Measurements from ENCODE around the gene ACOXL. TPM values are rescaled to one million over a fixed set of nuclear protein-coding genes. Genes with fewer than 3 reads are reported as not detected.

Gene ACOXL
- total RNA-seq, 2 donors from 2014 or later, result not detected

- DNase-seq (ENCODE audit: low spot score) (no peak), ATAC-seq (ENCODE audit: insufficient number of reproducible peaks, low FRiP score, low read depth) (no peak)
- no peak for TF ChIP-seq CTCF (IDR thresholded peaks at IDR 0.05)
- H3K4me1 ChIP-seq (ENCODE audit: control insufficient read depth in 1 of 2, low read depth in 2 of 2), result no peaks in the 10 kb centered on the region
- no peaks in the 10 kb centered on the region for H3K27me3 ChIP-seq (replicated peaks; ENCODE audit: insufficient read depth)
- H3K36me3 ChIP-seq, result no peaks in the 10 kb centered on the region
- no peaks in the 10 kb centered on the region for H3K9me3 ChIP-seq
- H3K27ac ChIP-seq, result no peak overlapping the region
- no peak overlapping the region for H3K4me3 ChIP-seq
These were observed 10.0 kb downstream of the ACOXL start for GRCh38 chr2:110742412-110742811.

GRCh38 chr2:110743600-110743999 lies 11.2 kb downstream of the ACOXL start:
- no peaks in the 10 kb centered on the region for H3K36me3 ChIP-seq
- no peaks in the 10 kb centered on the region for H3K9me3 ChIP-seq
- no peak for TF ChIP-seq CTCF (IDR thresholded peaks at IDR 0.05)
- no peaks in the 10 kb centered on the region for H3K4me1 ChIP-seq (ENCODE audit: control insufficient read depth in 1 of 2, low read depth in 2 of 2)
- H3K27me3 ChIP-seq (replicated peaks; ENCODE audit: insufficient read depth), result no peaks in the 10 kb centered on the region
- ATAC-seq (ENCODE audit: insufficient number of reproducible peaks, low FRiP score, low read depth), result no peak
- DNase-seq (ENCODE audit: low spot score), result no peak
- H3K27ac ChIP-seq, result no peak overlapping the region
- H3K4me3 ChIP-seq, result no peak overlapping the region

DNA sequence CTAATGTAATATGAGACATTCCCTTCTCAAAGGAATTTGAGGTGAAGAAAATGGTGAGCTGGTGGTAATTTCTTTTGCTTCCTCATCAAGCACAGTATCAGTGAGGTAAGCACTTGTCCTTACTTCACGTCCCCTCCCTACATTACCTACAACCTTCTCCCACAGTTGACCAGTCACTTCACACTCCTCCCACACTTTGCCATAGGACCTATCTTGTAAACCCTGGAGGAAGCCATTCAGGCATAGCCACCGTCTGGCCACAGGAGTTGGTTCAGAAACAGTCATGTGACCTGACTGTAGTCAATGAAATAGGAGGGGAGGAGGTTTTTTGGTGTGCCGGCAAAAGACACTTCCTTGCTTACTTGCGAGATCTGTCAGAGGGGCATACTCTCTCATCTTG lies 12.1 kb downstream of the ACOXL start:
- H3K4me3 ChIP-seq, result no peak overlapping the region
- no peaks in the 10 kb centered on the region for H3K9me3 ChIP-seq
- H3K4me1 ChIP-seq (ENCODE audit: control insufficient read depth in 1 of 2, low read depth in 2 of 2), result no peaks in the 10 kb centered on the region
- H3K36me3 ChIP-seq, result no peaks in the 10 kb centered on the region
- DNase-seq (ENCODE audit: low spot score) (no peak), ATAC-seq (ENCODE audit: insufficient number of reproducible peaks, low FRiP score, low read depth) (no peak)
- no peak for TF ChIP-seq CTCF (IDR thresholded peaks at IDR 0.05)
- no peaks in the 10 kb centered on the region for H3K27me3 ChIP-seq (replicated peaks; ENCODE audit: insufficient read depth)
- H3K27ac ChIP-seq, result no peak overlapping the region

- no peaks in the 10 kb centered on the region for H3K9me3 ChIP-seq
- no peaks in the 10 kb centered on the region for H3K27me3 ChIP-seq (replicated peaks; ENCODE audit: insufficient read depth)
- ATAC-seq (ENCODE audit: insufficient number of reproducible peaks, low FRiP score, low read depth) (no peak), DNase-seq (ENCODE audit: low spot score) (no peak)
- TF ChIP-seq CTCF (IDR thresholded peaks at IDR 0.05), result no peak
- no peaks in the 10 kb centered on the region for H3K36me3 ChIP-seq
- no peak overlapping the region for H3K4me3 ChIP-seq
- no peaks in the 10 kb centered on the region for H3K4me1 ChIP-seq (ENCODE audit: control insufficient read depth in 1 of 2, low read depth in 2 of 2)
- H3K27ac ChIP-seq, result no peak overlapping the region
These were observed 12.7 kb downstream of the ACOXL start for GRCh38 chr2:110745048-110745447.

DNA sequence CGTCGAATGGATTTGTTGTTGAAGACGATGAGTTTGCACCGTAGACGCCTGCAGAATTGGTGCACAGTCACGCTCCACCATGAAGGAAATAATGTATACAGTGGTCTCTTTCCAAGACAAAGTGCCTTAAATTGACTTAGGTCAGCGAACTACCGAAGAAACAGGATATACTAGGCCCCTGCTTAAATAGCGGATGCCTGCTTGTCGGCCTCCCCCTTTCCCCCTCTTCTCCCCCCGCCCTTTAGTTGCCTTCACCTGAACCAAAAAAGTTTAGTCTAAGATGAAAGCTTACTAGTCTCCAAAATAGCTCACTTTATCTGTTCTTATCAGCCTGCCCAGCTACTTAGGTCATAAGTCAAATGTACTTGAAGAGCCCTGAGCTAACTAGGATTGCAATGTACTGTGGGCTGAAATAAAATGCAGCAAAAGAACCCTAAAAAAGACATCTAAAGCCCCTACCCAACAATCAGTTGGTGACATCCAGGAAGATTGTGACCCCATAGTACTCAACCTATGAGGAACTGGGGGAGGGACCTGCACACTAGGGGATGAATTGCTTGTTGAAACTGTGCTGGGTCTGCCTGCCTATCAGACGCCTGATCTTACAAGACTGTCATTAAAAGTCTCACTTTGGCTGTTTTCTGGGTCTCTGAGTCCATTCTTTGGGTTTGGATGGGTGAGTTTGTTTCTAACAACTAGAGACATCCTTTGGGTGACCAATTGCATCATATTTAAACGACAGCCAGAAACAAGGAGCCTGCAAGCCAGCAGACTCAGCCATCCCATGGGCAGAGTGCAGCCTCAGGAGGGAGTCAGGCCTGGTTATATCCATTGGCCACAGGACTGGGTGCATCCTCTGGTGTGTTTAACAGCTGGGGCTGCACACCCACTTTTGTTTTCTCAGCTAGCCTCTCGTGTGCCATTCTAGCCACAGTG lies 14.5 kb downstream of the ACOXL start:
- no peaks in the 10 kb centered on the region for H3K4me1 ChIP-seq (ENCODE audit: control insufficient read depth in 1 of 2, low read depth in 2 of 2)
- H3K27me3 ChIP-seq (replicated peaks; ENCODE audit: insufficient read depth), result no peaks in the 10 kb centered on the region
- H3K36me3 ChIP-seq, result no peaks in the 10 kb centered on the region
- H3K9me3 ChIP-seq, result no peaks in the 10 kb centered on the region
- DNase-seq (ENCODE audit: low spot score) (no peak), ATAC-seq (ENCODE audit: insufficient number of reproducible peaks, low FRiP score, low read depth) (no peak)
- H3K27ac ChIP-seq, result no peak overlapping the region
- no peak for TF ChIP-seq CTCF (IDR thresholded peaks at IDR 0.05)
- H3K4me3 ChIP-seq, result no peak overlapping the region

Measured in thoracic aorta (tissue), 2 donors.